Type B pancreatic cell (in vitro differentiated cells): ENCODE results near the gene LRFN3. TPM values are rescaled to one million over a fixed set of nuclear protein-coding genes. Genes with fewer than 3 reads are reported as not detected.

Experiments
- DNase-seq: peaks from one replicate; pipeline ENCODE4 v3.0.0; 2021; ENCODE audit warnings: mixed read lengths; ENCODE audit not compliant: unreplicated experiment; ENCODE audit errors: extremely low spot score
- H3K27ac Mint-ChIP-seq: 2 replicates; pipeline ENCODE4 v1.8.0; 2021; ENCODE audit warnings: mild to moderate bottlenecking, mixed read lengths
- H3K27me3 Mint-ChIP-seq: 2 replicates; pipeline ENCODE4 v1.8.0; 2021; ENCODE audit warnings: mixed read lengths
- H3K36me3 Mint-ChIP-seq: 2 replicates; pipeline ENCODE4 v1.8.0; 2021; ENCODE audit warnings: mixed read lengths
- H3K4me1 Mint-ChIP-seq: one replicate; pipeline ENCODE4 v1.8.0; 2021; ENCODE audit warnings: mixed read lengths; ENCODE audit not compliant: unreplicated experiment
- H3K4me3 Mint-ChIP-seq: 2 replicates; pipeline ENCODE4 v1.8.0; 2021; ENCODE audit warnings: mild to moderate bottlenecking, mixed read lengths
- H3K9me3 Mint-ChIP-seq: 2 replicates; pipeline ENCODE4 v1.8.0; 2021; ENCODE audit warnings: mixed read lengths
- CTCF ChIP-seq: fragments of 200-600 bp; sonication (generic); conservative IDR thresholded peaks from 2 replicates; pipeline ENCODE4 v1.5.0; 2021; ENCODE audit warnings: antibody characterized with exemption, mild to moderate bottlenecking
- total RNA-seq: library from RNA; stranded (reverse); gene quantifications from 2 replicates; pipeline ENCODE4 v1.2.1, GENCODE V29; 2021; ENCODE audit warnings: low replicate concordance

Gene LRFN3
- total RNA-seq, 1 donor from 2014 or later = 22.6 TPM

GRCh38 chr19:35987571-35987896 lies 51.4 kb downstream of the LRFN3 start:
- H3K36me3 Mint-ChIP-seq = no peaks in the 10 kb centered on the region
- DNase-seq = no peak
- no peak overlapping the region for H3K4me3 Mint-ChIP-seq
- TF ChIP-seq CTCF = no peak
- H3K27ac Mint-ChIP-seq = no peak overlapping the region
- peaks cover 69% of the 10 kb centered on the region for H3K27me3 Mint-ChIP-seq
- peaks cover 5% of the 10 kb centered on the region for H3K9me3 Mint-ChIP-seq
- H3K4me1 Mint-ChIP-seq = no peaks in the 10 kb centered on the region

- Mint-ChIP-seq H3K27me3 (peaks cover 56% of the 10 kb centered on the region), H3K4me3 (no peak overlapping the region), H3K36me3 (no peaks in the 10 kb centered on the region), H3K9me3 (peaks cover 5% of the 10 kb centered on the region), H3K27ac (no peak overlapping the region), H3K4me1 (no peaks in the 10 kb centered on the region)
- DNase-seq = no peak
- no peak for TF ChIP-seq CTCF
These were observed 52.6 kb downstream of the LRFN3 start for GRCh38 chr19:35988824-35989223.

- H3K27ac Mint-ChIP-seq = no peak overlapping the region
- no peaks in the 10 kb centered on the region for H3K36me3 Mint-ChIP-seq
- peaks cover 4% of the 10 kb centered on the region for H3K4me1 Mint-ChIP-seq
- peaks cover 43% of the 10 kb centered on the region for H3K27me3 Mint-ChIP-seq
- no peak overlapping the region for H3K4me3 Mint-ChIP-seq
- no peak for TF ChIP-seq CTCF
- H3K9me3 Mint-ChIP-seq = peaks cover 3% of the 10 kb centered on the region
- DNase-seq = no peak
These were observed 54.0 kb downstream of the LRFN3 start for GRCh38 chr19:35990156-35990555.

GRCh38 chr19:35990771-35991730 lies 54.9 kb downstream of the LRFN3 start:
- no peak for TF ChIP-seq CTCF
- no peaks in the 10 kb centered on the region for H3K36me3 Mint-ChIP-seq

GRCh38 chr19:35991731-35992450 lies 55.7 kb downstream of the LRFN3 start:
- Mint-ChIP-seq H3K4me3 (peak overlapping the region; percentile 57), H3K27me3 (peaks cover 26% of the 10 kb centered on the region), H3K9me3 (no peaks in the 10 kb centered on the region), H3K36me3 (peaks cover 4% of the 10 kb centered on the region), H3K4me1 (peaks cover 16% of the 10 kb centered on the region), H3K27ac (no peak overlapping the region)
- no peak for DNase-seq
- no peak for TF ChIP-seq CTCF

More at GRCh38 chr19:35990771-35991730, 54.9 kb downstream of the LRFN3 start:
- Mint-ChIP-seq H3K27me3 (peaks cover 34% of the 10 kb centered on the region), H3K27ac (no peak overlapping the region), H3K9me3 (no peaks in the 10 kb centered on the region), H3K4me1 (peaks cover 8% of the 10 kb centered on the region), H3K4me3 (peak overlapping the region; percentile 57)
- DNase-seq = no peak
